HCT116 (cell line): ENCODE data around the gene ACOT8. TPM values are rescaled to one million over a fixed set of nuclear protein-coding genes. Genes with fewer than 3 reads are reported as not detected.

Experiments
- ATAC-seq: fragments of 200-7000 bp; cut with Tn5 transposase; 2 replicates; pipeline ENCODE4 v1.9.1; 2020; ENCODE audit warnings: mild to moderate bottlenecking, moderate library complexity
- BruUV-seq: library from RNA; stranded (reverse); fragments of 400-500 nt; replicated peaks from 2 replicates; lab custom pipeline; 2021; lab: Mats Ljungman, UMichigan
- CTCF ChIA-PET: fragments of 300-600 bp; sonication (Branson Sonifier 250); formaldehyde crosslinking; loops from one replicate; lab custom pipeline; 2021; ENCODE audit warnings: antibody characterized with exemption; lab: Charles Lee
- POLR2A ChIA-PET: fragments of 300-600, 350-600 bp; sonication (Branson Sonifier 250); formaldehyde crosslinking; loops from one replicate; lab custom pipeline; 2021; ENCODE audit warnings: antibody characterized with exemption; lab: Charles Lee
- RAD21 ChIA-PET, 2 experiments: fragments of 300-600 bp; sonication (Branson Sonifier 250); formaldehyde crosslinking; loops; one replicate each; lab custom pipeline; 2023; ENCODE audit warnings: low total read pairs in 2 of 2; ENCODE audit not compliant: uncharacterized antibody in 2 of 2, unreplicated experiment in 2 of 2, low non-redundant PET in 1 of 2; lab: Charles Lee
- DNase-seq: peaks from one replicate; pipeline ENCODE4 v3.0.0-alpha.2; 2010; ENCODE audit warnings: low read depth, low spot score
- H2AFZ ChIP-seq: fragments of 200-600 bp; shearing (Covaris generic), sonication (generic); 2 replicates; pipeline ENCODE4 v1.6.1; 2017; ENCODE audit warnings: low read depth, mixed run types, mixed read lengths, antibody characterized with exemption, low read length; ENCODE audit not compliant: poor library complexity, severe bottlenecking
- H3K27ac ChIP-seq: 2 replicates; pipeline ENCODE4 v1.5.1; 2012; ENCODE audit warnings: low read depth, low read length
- H3K27me3 ChIP-seq: fragments of 200-600 bp; sonication (generic); 2 replicates; pipeline ENCODE4 v1.6.1; 2016; ENCODE audit warnings: mixed run types, low read length, mixed read lengths; ENCODE audit not compliant: insufficient read depth
- H3K36me3 ChIP-seq, 2 experiments: fragments of 200-500 bp in 1 of 2; fragments of 200-600 bp in 1 of 2; sonication (Bioruptor generic) in 1 of 2; sonication (generic) in 1 of 2; 2 replicates each; pipeline versions ENCODE4 v1.5.1 to v1.6.1; 2014 to 2016; ENCODE audit warnings: low read length in 2 of 2, inconsistent platforms in 1 of 2, mixed read lengths in 1 of 2, mixed run types in 1 of 2; ENCODE audit not compliant: insufficient read depth in 2 of 2, control insufficient read depth in 1 of 2
- H3K4me1 ChIP-seq, 2 experiments: fragments of 200-600 bp in 1 of 2; sonication (generic) in 1 of 2; 2 replicates each; pipeline versions ENCODE4 v1.5.1 to v1.6.1; 2012 to 2017; ENCODE audit warnings: low read length in 2 of 2, inconsistent platforms in 1 of 2, mild to moderate bottlenecking in 1 of 2, mixed read lengths in 1 of 2, mixed run types in 1 of 2, moderate library complexity in 1 of 2; ENCODE audit not compliant: insufficient read depth in 2 of 2, control insufficient read depth in 1 of 2
- H3K4me2 ChIP-seq: fragments of 200-600 bp; sonication (generic); 2 replicates; pipeline ENCODE4 v1.6.1; 2017; ENCODE audit warnings: mixed run types, low read length, mixed read lengths
- H3K4me3 ChIP-seq, 2 experiments: fragments of 200-600 bp in 1 of 2; sonication (generic) in 1 of 2; replicated peaks in 1 of 2; 2 replicates each; pipeline ENCODE4 v1.5.1; 2011 to 2016; ENCODE audit warnings: low read length in 2 of 2, control low read depth in 1 of 2, low read depth in 1 of 2, mild to moderate bottlenecking in 1 of 2, mixed read lengths in 1 of 2, mixed run types in 1 of 2
- H3K79me2 ChIP-seq: fragments of 200-600 bp; sonication (generic); 2 replicates; pipeline ENCODE4 v1.6.1; 2017; ENCODE audit warnings: mild to moderate bottlenecking, mixed run types, low read length, moderate library complexity, mixed read lengths; ENCODE audit not compliant: insufficient read depth
- H3K9ac ChIP-seq: fragments of 200-600 bp; sonication (generic); 2 replicates; pipeline ENCODE4 v1.6.1; 2016; ENCODE audit warnings: low read length, mixed read lengths
- H3K9me2 ChIP-seq: fragments of 200-600 bp; sonication (generic), shearing (Covaris generic); 2 replicates; pipeline ENCODE4 v1.6.1; 2017; ENCODE audit warnings: mixed run types, mild to moderate bottlenecking, moderate library complexity; ENCODE audit not compliant: insufficient read depth
- H3K9me3 ChIP-seq, 2 experiments: fragments of 200-500 bp in 1 of 2; fragments of 200-600 bp in 1 of 2; sonication (Bioruptor generic) in 1 of 2; sonication (generic) in 1 of 2; 2 replicates each; pipeline ENCODE4 v1.6.1; 2014 to 2017; ENCODE audit warnings: low read length in 2 of 2, mixed read lengths in 2 of 2, inconsistent platforms in 1 of 2, low read depth in 1 of 2, mild to moderate bottlenecking in 1 of 2, mixed run types in 1 of 2, moderate library complexity in 1 of 2; ENCODE audit not compliant: control insufficient read depth in 1 of 2, insufficient read depth in 1 of 2
- H4K20me1 ChIP-seq: fragments of 200-600 bp; sonication (generic), shearing (Covaris generic); 2 replicates; pipeline ENCODE4 v1.6.1; 2017; ENCODE audit warnings: mixed run types, mild to moderate bottlenecking, moderate library complexity; ENCODE audit not compliant: insufficient read depth
- CBX3 ChIP-seq: IDR thresholded peaks from 2 replicates; pipeline ENCODE4 v1.6.1; 2012; ENCODE audit warnings: low read depth
- CEBPB ChIP-seq: IDR thresholded peaks from 2 replicates; pipeline ENCODE4 v1.6.1; 2012; ENCODE audit warnings: low read depth
- EGR1 ChIP-seq: IDR thresholded peaks from 2 replicates; pipeline ENCODE4 v1.6.1; 2012; ENCODE audit warnings: low read depth
- ELF1 ChIP-seq: IDR thresholded peaks from 2 replicates; pipeline ENCODE4 v1.6.1; 2012; ENCODE audit warnings: low read depth, borderline replicate concordance
- EZH2 ChIP-seq: fragments of 200-600 bp; sonication (generic); IDR thresholded peaks from 2 replicates; pipeline ENCODE4 v1.6.1; 2017; ENCODE audit warnings: antibody characterized with exemption, mixed run types
- JUND ChIP-seq: IDR thresholded peaks from 2 replicates; pipeline ENCODE4 v1.6.1; 2012
- POLR2A ChIP-seq: IDR thresholded peaks from 2 replicates; pipeline ENCODE4 v1.7.0; 2011; ENCODE audit warnings: borderline replicate concordance; ENCODE audit not compliant: insufficient read depth, insufficient read length; ENCODE audit errors: extremely low read depth
- RAD21 ChIP-seq: IDR thresholded peaks from 2 replicates; pipeline ENCODE4 v1.6.1; 2012; ENCODE audit warnings: low read depth, mild to moderate bottlenecking
- SIN3A ChIP-seq: IDR thresholded peaks from 2 replicates; pipeline ENCODE4 v1.6.1; 2012; ENCODE audit warnings: low read depth
- SP1 ChIP-seq: IDR thresholded peaks from 2 replicates; pipeline ENCODE4 v1.6.1; 2012; ENCODE audit warnings: low read depth
- SRF ChIP-seq: IDR thresholded peaks from 2 replicates; pipeline ENCODE4 v1.6.1; 2012; ENCODE audit warnings: low read depth
- YY1 ChIP-seq: IDR thresholded peaks from 2 replicates; pipeline ENCODE4 v1.6.1; 2011; ENCODE audit warnings: low read length, low read depth, moderate library complexity, mild to moderate bottlenecking; ENCODE audit not compliant: insufficient replicate concordance; ENCODE audit errors: extremely low read depth
- ZBTB33 ChIP-seq: IDR thresholded peaks from 2 replicates; pipeline ENCODE4 v1.6.1; 2011; ENCODE audit warnings: mild to moderate bottlenecking, low read length, moderate library complexity; ENCODE audit not compliant: insufficient replicate concordance; ENCODE audit errors: extremely low read depth
- ZFX ChIP-seq: fragments of 450-650 bp; IDR thresholded peaks from 2 replicates; pipeline ENCODE4 v1.6.1; 2017
- intact Hi-C: fragments of 100-400 bp; cut with micrococcal nuclease; formaldehyde crosslinking; loops from 2 replicates; pipeline ENCODE4 v1.10.0; 2022
- total RNA-seq: library from RNA; stranded (reverse); gene quantifications from one replicate; pipeline ENCODE4 v1.2.1, GENCODE V29; 2021; ENCODE audit not compliant: unreplicated experiment
- TF ChIP-seq, protein P1 (sequence below): IDR thresholded peaks from 2 replicates; pipeline ENCODE4 v1.6.1; 2012
- TF ChIP-seq, protein P2 (sequence below), 3 experiments: fragments of 200-600 bp in 1 of 3; sonication (generic) in 1 of 3; IDR thresholded peaks in 2 of 3; conservative IDR thresholded peaks in 1 of 3; 2 replicates each; pipeline ENCODE4 v1.5.1; 2012 to 2017; ENCODE audit warnings: low read depth in 2 of 3, low read length in 2 of 3, antibody characterized with exemption in 1 of 3, borderline replicate concordance in 1 of 3, control low read depth in 1 of 3, mild to moderate bottlenecking in 1 of 3, mixed read lengths in 1 of 3, mixed run types in 1 of 3, moderate library complexity in 1 of 3; ENCODE audit not compliant: insufficient read depth in 1 of 3
- TF ChIP-seq, protein P3 (sequence below): IDR thresholded peaks from 2 replicates; pipeline ENCODE4 v1.6.1; 2012; ENCODE audit warnings: low read depth

The ACOT8 gene
- total RNA-seq, 1 experiment from 2014 or later: 12.2 TPM

DNA sequence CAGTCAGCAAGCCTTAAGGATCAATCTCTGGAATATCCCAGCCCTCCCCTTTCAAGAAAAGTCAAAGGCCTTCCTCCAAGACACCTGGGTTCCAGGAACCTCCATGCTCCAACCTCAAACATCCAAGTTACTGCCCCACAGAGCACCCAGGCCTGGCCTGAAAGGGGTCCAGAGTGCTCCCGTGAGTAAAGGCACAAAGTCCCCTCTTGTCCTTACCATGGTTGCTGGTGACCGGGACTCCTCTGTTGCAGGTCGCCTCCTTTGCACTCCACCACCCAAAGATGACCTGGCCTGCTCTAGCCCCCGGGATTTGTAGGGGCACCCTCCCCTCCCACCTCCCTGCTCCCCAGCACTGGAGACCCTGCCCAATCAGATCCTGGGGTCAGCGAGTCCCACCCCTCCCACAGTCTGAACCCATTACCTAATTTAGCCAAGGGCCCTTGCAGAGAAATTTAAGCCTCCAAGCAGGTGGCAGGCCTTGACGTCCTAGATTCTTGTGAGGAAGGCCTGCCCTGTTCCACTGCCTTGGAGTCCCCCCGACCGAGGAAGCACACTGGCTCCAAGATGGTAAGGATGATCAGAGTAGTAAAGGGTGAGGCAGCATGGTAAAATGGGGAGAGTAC, 30.1 kb downstream of the ACOT8 start, which contains the start of gene TNNC2:
TNNC2 (minus strand) TSS at position 283 of the 623 bp plus-strand sequence; CDS start at position 219, 64 bp downstream.
- Histone ChIP-seq H3K9ac (no peak within 1 kb of the TSS), H3K4me2 (peak within 1 kb of the TSS; percentile 19; the same call in 1 of the 2 replicates), H3K4me3 (no peak within 1 kb of the TSS), H3K9me2 (no peaks in the 10 kb centered on the region), H3K27me3 (no peaks in the 10 kb centered on the region), H3K36me3 (no peaks in the 10 kb centered on the region), H2AFZ (no peak within 1 kb of the TSS), H3K9me3 (no peaks in the 10 kb centered on the region), H3K79me2 (no peaks in the 10 kb centered on the region), H4K20me1 (no peaks in the 10 kb centered on the region), H3K27ac (0 out of 2 replicates have a peak within 1 kb of the TSS, but pooled peaks have one; percentile 14), H3K4me1 (peaks cover 9 to 20% of the 10 kb centered on the region in 2 experiments; a peak in 3 of 4 replicates)
- BruUV-seq: no TSS peak
- ChIA-PET POLR2A (interaction anchor here (1.5 kb wide), 1 partner anchor 10 kb away, joined by 4 read pairs; no protein-coding TSS in a partner anchor), RAD21 (no interaction called here), CTCF (no interaction called here)
- no peak for ATAC-seq
- no peak for DNase-seq
- TF ChIP-seq SRF (no peak), ZFX (no peak), EGR1 (no peak), EZH2 (no peak), CEBPB (no peak), POLR2A (no peak), SIN3A (no peak), RAD21 (no peak), SP1 (no peak), ELF1 (no peak), ZBTB33 (no peak), JUND (no peak), YY1 (no peak), CBX3 (no peak)
- TF ChIP-seq, protein P1, sequence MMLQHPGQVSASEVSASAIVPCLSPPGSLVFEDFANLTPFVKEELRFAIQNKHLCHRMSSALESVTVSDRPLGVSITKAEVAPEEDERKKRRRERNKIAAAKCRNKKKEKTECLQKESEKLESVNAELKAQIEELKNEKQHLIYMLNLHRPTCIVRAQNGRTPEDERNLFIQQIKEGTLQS: no peak
- TF ChIP-seq, protein P2, sequence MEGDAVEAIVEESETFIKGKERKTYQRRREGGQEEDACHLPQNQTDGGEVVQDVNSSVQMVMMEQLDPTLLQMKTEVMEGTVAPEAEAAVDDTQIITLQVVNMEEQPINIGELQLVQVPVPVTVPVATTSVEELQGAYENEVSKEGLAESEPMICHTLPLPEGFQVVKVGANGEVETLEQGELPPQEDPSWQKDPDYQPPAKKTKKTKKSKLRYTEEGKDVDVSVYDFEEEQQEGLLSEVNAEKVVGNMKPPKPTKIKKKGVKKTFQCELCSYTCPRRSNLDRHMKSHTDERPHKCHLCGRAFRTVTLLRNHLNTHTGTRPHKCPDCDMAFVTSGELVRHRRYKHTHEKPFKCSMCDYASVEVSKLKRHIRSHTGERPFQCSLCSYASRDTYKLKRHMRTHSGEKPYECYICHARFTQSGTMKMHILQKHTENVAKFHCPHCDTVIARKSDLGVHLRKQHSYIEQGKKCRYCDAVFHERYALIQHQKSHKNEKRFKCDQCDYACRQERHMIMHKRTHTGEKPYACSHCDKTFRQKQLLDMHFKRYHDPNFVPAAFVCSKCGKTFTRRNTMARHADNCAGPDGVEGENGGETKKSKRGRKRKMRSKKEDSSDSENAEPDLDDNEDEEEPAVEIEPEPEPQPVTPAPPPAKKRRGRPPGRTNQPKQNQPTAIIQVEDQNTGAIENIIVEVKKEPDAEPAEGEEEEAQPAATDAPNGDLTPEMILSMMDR (IDR thresholded peaks at IDR 0.05 in 2 of 3, conservative IDR thresholded peaks at IDR 0.05 in 1 of 3; ENCODE audit: borderline replicate concordance in 1 of 3, insufficient read depth in 1 of 3, low read depth in 2 of 3, low read length in 2 of 3): no peak
- TF ChIP-seq, protein P3, sequence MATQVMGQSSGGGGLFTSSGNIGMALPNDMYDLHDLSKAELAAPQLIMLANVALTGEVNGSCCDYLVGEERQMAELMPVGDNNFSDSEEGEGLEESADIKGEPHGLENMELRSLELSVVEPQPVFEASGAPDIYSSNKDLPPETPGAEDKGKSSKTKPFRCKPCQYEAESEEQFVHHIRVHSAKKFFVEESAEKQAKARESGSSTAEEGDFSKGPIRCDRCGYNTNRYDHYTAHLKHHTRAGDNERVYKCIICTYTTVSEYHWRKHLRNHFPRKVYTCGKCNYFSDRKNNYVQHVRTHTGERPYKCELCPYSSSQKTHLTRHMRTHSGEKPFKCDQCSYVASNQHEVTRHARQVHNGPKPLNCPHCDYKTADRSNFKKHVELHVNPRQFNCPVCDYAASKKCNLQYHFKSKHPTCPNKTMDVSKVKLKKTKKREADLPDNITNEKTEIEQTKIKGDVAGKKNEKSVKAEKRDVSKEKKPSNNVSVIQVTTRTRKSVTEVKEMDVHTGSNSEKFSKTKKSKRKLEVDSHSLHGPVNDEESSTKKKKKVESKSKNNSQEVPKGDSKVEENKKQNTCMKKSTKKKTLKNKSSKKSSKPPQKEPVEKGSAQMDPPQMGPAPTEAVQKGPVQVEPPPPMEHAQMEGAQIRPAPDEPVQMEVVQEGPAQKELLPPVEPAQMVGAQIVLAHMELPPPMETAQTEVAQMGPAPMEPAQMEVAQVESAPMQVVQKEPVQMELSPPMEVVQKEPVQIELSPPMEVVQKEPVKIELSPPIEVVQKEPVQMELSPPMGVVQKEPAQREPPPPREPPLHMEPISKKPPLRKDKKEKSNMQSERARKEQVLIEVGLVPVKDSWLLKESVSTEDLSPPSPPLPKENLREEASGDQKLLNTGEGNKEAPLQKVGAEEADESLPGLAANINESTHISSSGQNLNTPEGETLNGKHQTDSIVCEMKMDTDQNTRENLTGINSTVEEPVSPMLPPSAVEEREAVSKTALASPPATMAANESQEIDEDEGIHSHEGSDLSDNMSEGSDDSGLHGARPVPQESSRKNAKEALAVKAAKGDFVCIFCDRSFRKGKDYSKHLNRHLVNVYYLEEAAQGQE: no peak
- intact Hi-C loops: no loop called here
